ENCODE results near the gene HTR4. TPM values are rescaled to one million over a fixed set of nuclear protein-coding genes. Genes with fewer than 3 reads are reported as not detected.
"Not testable (repeated sequence)": the region's sequence is repeated elsewhere in the genome, so short reads cannot be mapped to it uniquely, and the experiment has no call there.

HTR4 gene
- total RNA-seq, 1 donor from 2014 or later = not detected

- Mint-ChIP-seq H3K9me3 (ENCODE audit: low read depth) (peaks cover 13% of the 10 kb centered on the region), H3K27ac (ENCODE audit: unreplicated experiment) (no peak overlapping the region), H3K4me1 (ENCODE audit: low read depth) (no peaks in the 10 kb centered on the region), H3K4me3 (ENCODE audit: unreplicated experiment) (no peak overlapping the region), H3K36me3 (ENCODE audit: low read depth) (no peaks in the 10 kb centered on the region), H3K27me3 (ENCODE audit: low read depth) (peaks cover 36% of the 10 kb centered on the region)
- DNase-seq (ENCODE audit: low spot score) = no peak
- no peak for TF ChIP-seq CTCF (IDR thresholded peaks at IDR 0.05)
Observed at GRCh38 chr5:148541054-148541835, 113.1 kb downstream of the HTR4 start.

DNA sequence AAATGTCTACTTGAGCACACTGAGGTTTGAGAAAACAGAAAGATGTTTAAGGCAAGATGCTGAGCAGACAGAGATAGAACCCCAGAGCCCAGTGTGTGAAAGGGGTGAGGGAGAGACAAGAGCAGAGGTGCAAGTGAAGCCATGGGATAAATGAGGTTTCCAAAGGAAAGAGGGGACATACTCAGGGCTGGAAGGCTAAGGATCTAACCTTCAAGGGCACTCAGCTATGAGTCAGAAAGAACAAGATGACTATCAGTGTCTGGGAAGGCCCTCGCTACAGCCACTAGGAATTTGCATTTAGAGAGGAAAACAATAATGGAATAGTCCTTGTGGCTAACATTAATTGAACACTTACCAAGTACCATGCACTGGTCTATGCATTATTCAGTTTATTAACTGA is 113.7 kb downstream of the HTR4 start:
- Mint-ChIP-seq H3K9me3 (ENCODE audit: low read depth) (peaks cover 19% of the 10 kb centered on the region), H3K4me1 (ENCODE audit: low read depth) (no peaks in the 10 kb centered on the region), H3K27ac (ENCODE audit: unreplicated experiment) (no peak overlapping the region), H3K27me3 (ENCODE audit: low read depth) (peaks cover 37% of the 10 kb centered on the region), H3K36me3 (ENCODE audit: low read depth) (no peaks in the 10 kb centered on the region), H3K4me3 (ENCODE audit: unreplicated experiment) (no peak overlapping the region)
- DNase-seq (ENCODE audit: low spot score) = no peak
- TF ChIP-seq CTCF (IDR thresholded peaks at IDR 0.05) = no peak

DNA sequence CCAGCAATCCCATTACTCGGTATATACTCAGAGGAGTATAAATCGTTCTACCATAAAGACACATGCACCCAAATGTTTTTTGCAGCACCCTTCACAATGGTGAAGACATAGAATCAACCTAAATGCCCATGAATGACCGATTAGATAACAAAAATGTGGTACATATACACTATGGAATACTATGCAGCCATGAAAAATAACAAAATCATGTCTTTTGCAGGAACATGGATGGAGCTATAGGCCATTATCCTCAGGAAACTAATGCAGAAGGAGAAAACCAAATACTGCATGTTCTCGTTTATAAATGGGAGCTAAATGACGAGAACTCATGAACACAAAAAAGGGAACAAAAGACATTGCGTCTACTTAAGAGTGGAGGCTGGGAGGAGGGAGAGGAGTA is 114.5 kb downstream of the HTR4 start:
- Mint-ChIP-seq H3K9me3 (ENCODE audit: low read depth) (peaks cover 27% of the 10 kb centered on the region), H3K4me1 (ENCODE audit: low read depth) (no peaks in the 10 kb centered on the region), H3K4me3 (ENCODE audit: unreplicated experiment) (no peak overlapping the region), H3K36me3 (ENCODE audit: low read depth) (peaks cover 3% of the 10 kb centered on the region), H3K27me3 (ENCODE audit: low read depth) (peaks cover 38% of the 10 kb centered on the region), H3K27ac (ENCODE audit: unreplicated experiment) (no peak overlapping the region)
- TF ChIP-seq CTCF (IDR thresholded peaks at IDR 0.05) = no peak
- DNase-seq (ENCODE audit: low spot score) = no peak

DNA sequence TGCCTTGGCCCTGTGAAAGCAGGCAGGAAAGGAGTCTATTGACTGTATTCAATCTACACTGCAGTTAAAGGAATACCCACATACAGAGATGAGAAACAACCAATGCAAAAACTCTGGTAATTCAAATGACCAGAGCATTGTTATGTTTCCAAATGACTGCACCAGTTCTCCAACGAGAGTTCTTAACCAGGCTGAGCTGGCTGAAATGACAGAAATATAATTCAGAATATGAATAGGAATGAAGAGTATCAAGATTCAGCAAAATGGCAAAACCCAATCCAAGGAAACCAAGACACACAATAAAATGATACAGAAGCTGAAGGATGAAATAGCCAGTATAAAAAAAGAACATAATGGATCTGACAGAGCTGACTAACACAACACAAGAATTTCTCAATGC is 119.1 kb downstream of the HTR4 start:
- no peaks in the 10 kb centered on the region for H3K4me1 Mint-ChIP-seq (ENCODE audit: low read depth)
- H3K36me3 Mint-ChIP-seq (ENCODE audit: low read depth) = peaks cover 3% of the 10 kb centered on the region
- H3K27me3 Mint-ChIP-seq (ENCODE audit: low read depth) = peaks cover 21% of the 10 kb centered on the region
- DNase-seq (ENCODE audit: low spot score) = no peak
- TF ChIP-seq CTCF (IDR thresholded peaks at IDR 0.05) = no peak
- no peak overlapping the region for H3K4me3 Mint-ChIP-seq (ENCODE audit: unreplicated experiment)
- peaks cover 33% of the 10 kb centered on the region for H3K9me3 Mint-ChIP-seq (ENCODE audit: low read depth)
- no peak overlapping the region for H3K27ac Mint-ChIP-seq (ENCODE audit: unreplicated experiment)

DNA sequence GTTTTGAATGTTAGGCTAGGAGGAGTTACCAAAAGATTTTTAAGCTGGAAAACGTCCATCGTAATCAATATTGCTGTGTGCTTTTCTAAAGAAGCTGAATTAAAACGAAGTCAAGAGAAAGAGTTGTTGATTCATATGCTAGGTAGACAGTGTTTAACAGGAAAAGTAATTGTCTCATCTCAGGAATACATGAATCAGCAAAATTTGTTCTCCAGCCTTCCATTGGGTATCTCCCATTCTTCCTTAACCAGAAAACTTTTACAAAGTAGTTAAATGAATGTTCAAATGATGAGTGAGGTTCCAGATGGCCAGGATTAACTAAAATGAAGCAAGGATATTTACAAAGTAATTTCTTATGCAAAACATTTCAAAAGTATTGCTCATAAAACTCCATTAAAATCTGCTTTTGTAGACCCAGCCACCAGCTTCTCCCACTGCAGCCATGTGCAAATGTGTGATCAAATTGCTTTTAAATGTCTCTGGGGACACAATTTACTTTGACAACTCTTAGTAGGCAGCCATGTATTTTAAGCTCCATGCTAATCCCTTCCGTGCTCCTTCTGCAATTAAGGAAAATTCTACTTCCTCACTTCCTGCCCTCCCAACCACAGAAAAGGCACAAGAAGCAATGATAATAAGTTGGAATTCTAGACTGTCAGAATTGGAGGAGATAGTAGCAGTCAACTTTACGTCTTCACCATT is 121.2 kb downstream of the HTR4 start:
- Mint-ChIP-seq H3K9me3 (ENCODE audit: low read depth) (peaks cover 35% of the 10 kb centered on the region), H3K4me1 (ENCODE audit: low read depth) (no peaks in the 10 kb centered on the region)
- no peak for TF ChIP-seq CTCF (IDR thresholded peaks at IDR 0.05)

GRCh38 chr5:148529450-148529849 is 124.9 kb downstream of the HTR4 start:
- H3K4me3 Mint-ChIP-seq (ENCODE audit: unreplicated experiment); H3K4me1 Mint-ChIP-seq (ENCODE audit: low read depth); H3K36me3 Mint-ChIP-seq (ENCODE audit: low read depth); DNase-seq (ENCODE audit: low spot score); H3K27me3 Mint-ChIP-seq (ENCODE audit: low read depth); H3K27ac Mint-ChIP-seq (ENCODE audit: unreplicated experiment): not testable (repeated sequence)
- H3K9me3 Mint-ChIP-seq (ENCODE audit: low read depth) = peaks cover 18% of the 10 kb centered on the region

More for the DNA sequence above, 121.2 kb downstream of the HTR4 start:
- Mint-ChIP-seq H3K4me3 (ENCODE audit: unreplicated experiment) (no peak overlapping the region), H3K27ac (ENCODE audit: unreplicated experiment) (no peak overlapping the region), H3K36me3 (ENCODE audit: low read depth) (peaks cover 6% of the 10 kb centered on the region), H3K27me3 (ENCODE audit: low read depth) (peaks cover 21% of the 10 kb centered on the region)
- DNase-seq (ENCODE audit: low spot score) = no peak

All from chondrocyte (in vitro differentiated cells).